Neural crest cell (in vitro differentiated cells): Measurements from ENCODE around the gene RAP1GDS1. TPM values are rescaled to one million over a fixed set of nuclear protein-coding genes. Genes with fewer than 3 reads are reported as not detected.

Experiments
- DNase-seq: peaks from one replicate; pipeline ENCODE4 v3.0.0; 2021; ENCODE audit warnings: low read depth, mixed read lengths, low spot score
- H3K27ac Mint-ChIP-seq: one replicate; pipeline ENCODE4 v1.8.0; 2021; ENCODE audit warnings: mild to moderate bottlenecking, mixed read lengths; ENCODE audit not compliant: unreplicated experiment
- H3K27me3 Mint-ChIP-seq: 2 replicates; pipeline ENCODE4 v1.8.0; 2021; ENCODE audit warnings: low read depth, mild to moderate bottlenecking, mixed read lengths
- H3K36me3 Mint-ChIP-seq: 2 replicates; pipeline ENCODE4 v1.8.0; 2021; ENCODE audit warnings: low read depth, mild to moderate bottlenecking, mixed read lengths
- H3K4me1 Mint-ChIP-seq: 2 replicates; pipeline ENCODE4 v1.8.0; 2021; ENCODE audit warnings: mixed read lengths
- H3K4me3 Mint-ChIP-seq: one replicate; pipeline ENCODE4 v1.8.0; 2021; ENCODE audit warnings: mild to moderate bottlenecking, mixed read lengths
- H3K9me3 Mint-ChIP-seq: 2 replicates; pipeline ENCODE4 v1.8.0; 2021; ENCODE audit warnings: mixed read lengths
- CTCF ChIP-seq: fragments of 200-600 bp; sonication (generic); conservative IDR thresholded peaks from 2 replicates; pipeline ENCODE4 v1.5.0; 2021; ENCODE audit warnings: antibody characterized with exemption, mild to moderate bottlenecking
- total RNA-seq: library from RNA; stranded (reverse); gene quantifications from 2 replicates; pipeline ENCODE4 v1.2.1, GENCODE V29; 2021

Gene RAP1GDS1
- total RNA-seq, 1 donor from 2014 or later, result 46.3 TPM

- no peaks in the 10 kb centered on the region for H3K27me3 Mint-ChIP-seq
- H3K27ac Mint-ChIP-seq, result no peak overlapping the region
- H3K9me3 Mint-ChIP-seq, result peaks cover 16% of the 10 kb centered on the region
- peaks cover 31% of the 10 kb centered on the region for H3K36me3 Mint-ChIP-seq
- DNase-seq, result no peak
- H3K4me1 Mint-ChIP-seq, result no peaks in the 10 kb centered on the region
- no peak for TF ChIP-seq CTCF
- no peak overlapping the region for H3K4me3 Mint-ChIP-seq
These were observed 44.4 kb downstream of the RAP1GDS1 start for GRCh38 chr4:98305576-98305975.

GRCh38 chr4:98310867-98311266, 49.7 kb downstream of the RAP1GDS1 start:
- Mint-ChIP-seq H3K27ac (no peak overlapping the region), H3K9me3 (no peaks in the 10 kb centered on the region), H3K27me3 (no peaks in the 10 kb centered on the region), H3K36me3 (peaks cover 1% of the 10 kb centered on the region), H3K4me3 (no peak overlapping the region), H3K4me1 (no peaks in the 10 kb centered on the region)
- no peak for DNase-seq
- TF ChIP-seq CTCF, result no peak

- no peak overlapping the region for H3K27ac Mint-ChIP-seq
- no peaks in the 10 kb centered on the region for H3K4me1 Mint-ChIP-seq
- no peaks in the 10 kb centered on the region for H3K27me3 Mint-ChIP-seq
- H3K9me3 Mint-ChIP-seq, result no peaks in the 10 kb centered on the region
- no peaks in the 10 kb centered on the region for H3K36me3 Mint-ChIP-seq
- no peak for TF ChIP-seq CTCF
- DNase-seq, result no peak
- no peak overlapping the region for H3K4me3 Mint-ChIP-seq
These were observed 50.5 kb downstream of the RAP1GDS1 start for GRCh38 chr4:98311656-98312055.

GRCh38 chr4:98314791-98315565, 53.8 kb downstream of the RAP1GDS1 start:
- H3K4me3 Mint-ChIP-seq, result no peak overlapping the region
- H3K27me3 Mint-ChIP-seq, result no peaks in the 10 kb centered on the region
- no peak for TF ChIP-seq CTCF
- H3K27ac Mint-ChIP-seq, result no peak overlapping the region
- peaks cover 12% of the 10 kb centered on the region for H3K36me3 Mint-ChIP-seq
- H3K9me3 Mint-ChIP-seq, result peaks cover 6% of the 10 kb centered on the region
- no peaks in the 10 kb centered on the region for H3K4me1 Mint-ChIP-seq
- no peak for DNase-seq

GRCh38 chr4:98318521-98318920, 57.3 kb downstream of the RAP1GDS1 start:
- Mint-ChIP-seq H3K27me3 (no peaks in the 10 kb centered on the region), H3K36me3 (peaks cover 15% of the 10 kb centered on the region), H3K9me3 (peaks cover 9% of the 10 kb centered on the region), H3K27ac (no peak overlapping the region), H3K4me3 (no peak overlapping the region), H3K4me1 (no peaks in the 10 kb centered on the region)
- TF ChIP-seq CTCF, result no peak
- no peak for DNase-seq
